Astrocyte of the spinal cord (primary cell): ENCODE measurements around the gene PPARG.

Source experiments
- DNase-seq: peaks from one replicate; pipeline ENCODE4 v3.0.0; 2011; ENCODE audit warnings: low read depth, low spot score
- H3K4me3 ChIP-seq: 2 replicates; pipeline ENCODE4 v1.5.1; 2011; ENCODE audit warnings: low read depth, mild to moderate bottlenecking, low read length, moderate library complexity
- CTCF ChIP-seq: IDR thresholded peaks from 2 replicates; pipeline ENCODE4 v1.5.1; 2012; ENCODE audit warnings: low read depth, mild to moderate bottlenecking, low read length, inconsistent platforms
- in situ Hi-C: cut with HindIII; loops from 2 replicates; pipeline ENCODE4 v1.10.0; 2017; ENCODE audit warnings: low sequenced_read_pairs

Gene PPARG

GRCh38 chr3:12433823-12434222, 145.0 kb downstream of the PPARG start:
- TF ChIP-seq CTCF, result no peak
- in situ Hi-C loops, result no loop called here
- H3K4me3 ChIP-seq, result no peak overlapping the region
- no peak for DNase-seq

DNA sequence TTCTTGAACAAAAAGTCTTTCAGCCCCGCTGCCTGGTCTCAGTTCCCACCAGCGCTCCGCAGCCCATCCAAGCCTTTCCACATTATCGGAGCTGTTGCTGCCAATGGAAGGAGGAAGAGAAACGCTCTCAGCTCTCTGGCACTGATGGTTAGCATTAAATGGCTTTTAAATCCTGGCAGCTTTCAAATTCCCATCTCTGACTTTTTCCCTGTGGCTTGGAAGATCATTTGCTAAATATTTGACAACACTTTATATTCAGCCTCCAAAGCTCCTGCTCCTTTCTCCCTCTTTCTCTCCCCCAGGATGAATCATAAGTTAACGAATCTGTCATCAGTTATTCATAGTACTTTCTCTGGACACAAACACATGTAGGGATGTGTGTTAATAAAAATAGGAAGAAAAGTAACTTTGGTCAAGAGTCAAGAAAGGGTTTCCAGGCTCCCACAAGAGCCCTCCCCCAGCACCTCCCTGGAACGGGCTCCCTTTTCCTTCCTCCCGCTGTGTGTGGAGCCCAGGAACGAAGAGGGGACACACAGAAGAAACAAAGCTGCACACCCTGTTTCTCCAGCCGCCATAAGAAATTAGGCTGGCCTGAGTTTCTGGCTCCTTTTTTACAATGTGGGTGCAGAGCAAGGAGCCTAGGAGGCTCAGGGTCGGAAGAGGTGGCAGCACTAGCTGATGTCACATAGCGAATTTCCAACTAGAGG, 147.8 kb downstream of the PPARG start:
- in situ Hi-C loops, result no loop called here
- H3K4me3 ChIP-seq, result no peak overlapping the region
- DNase-seq, result peak; percentile 66
- no peak for TF ChIP-seq CTCF

DNA sequence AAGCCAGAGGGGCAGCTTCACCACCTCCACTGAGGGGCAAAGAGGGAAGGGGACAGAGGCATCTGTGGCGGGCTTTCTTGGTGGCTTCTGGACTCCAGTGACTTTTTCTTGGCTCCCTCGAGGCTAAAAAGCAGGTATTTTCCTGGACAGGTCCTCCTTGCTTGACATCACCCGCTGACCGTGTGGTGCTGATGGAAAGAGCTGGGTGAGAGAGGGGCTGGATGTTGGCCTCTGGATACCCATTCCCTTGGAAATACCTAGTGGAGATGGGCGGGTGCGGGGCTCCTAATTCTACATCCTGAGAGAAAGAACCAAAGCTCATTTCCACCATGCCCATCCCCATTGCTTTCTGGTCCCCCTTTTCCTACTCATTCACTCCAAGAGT, 148.3 kb downstream of the PPARG start:
- DNase-seq, result no peak
- TF ChIP-seq CTCF, result no peak
- in situ Hi-C loops, result no loop called here
- no peak overlapping the region for H3K4me3 ChIP-seq

DNA sequence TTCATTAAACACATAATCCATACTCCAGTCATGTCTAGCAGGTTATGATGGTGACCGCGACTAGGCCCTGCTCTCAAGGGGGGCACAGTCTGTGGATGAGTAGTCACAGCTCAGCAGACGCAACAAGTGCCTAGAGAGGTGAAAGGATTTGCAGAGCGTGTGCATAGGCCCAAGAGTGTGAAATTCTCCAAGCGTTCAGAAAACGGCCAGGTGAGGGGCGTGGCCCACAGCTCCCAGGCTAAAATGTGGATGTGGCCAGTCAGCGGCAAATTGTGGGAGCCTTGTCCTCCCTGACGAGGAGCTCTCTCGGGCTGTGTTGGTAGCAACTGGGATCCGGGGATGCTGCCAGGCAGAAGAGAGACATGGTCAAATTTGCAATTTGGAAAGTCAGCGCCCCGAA, 149.0 kb downstream of the PPARG start:
- in situ Hi-C loops, result no loop called here
- DNase-seq, result no peak
- H3K4me3 ChIP-seq, result no peak overlapping the region
- TF ChIP-seq CTCF, result no peak

DNA sequence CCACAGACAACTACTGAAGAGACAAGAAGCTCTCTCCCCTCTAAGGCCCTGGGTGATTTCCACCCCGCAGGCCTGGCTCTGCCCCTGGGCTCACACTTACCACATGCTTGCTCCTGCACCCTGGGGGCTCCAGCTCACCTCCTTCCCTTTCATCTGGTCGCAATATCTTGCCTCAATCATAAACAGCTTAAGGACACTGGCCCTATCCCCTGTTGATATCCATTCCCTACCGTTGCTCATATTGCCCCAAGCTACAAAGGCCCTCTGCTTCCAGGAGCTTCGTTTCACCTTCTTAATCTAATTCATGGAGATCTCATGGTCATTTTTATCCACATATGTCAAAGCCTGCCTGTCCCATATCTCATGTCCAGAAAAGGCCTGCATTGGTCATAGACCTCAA, 149.4 kb downstream of the PPARG start:
- no peak for TF ChIP-seq CTCF
- H3K4me3 ChIP-seq, result no peak overlapping the region
- in situ Hi-C loops, result no loop called here
- no peak for DNase-seq

DNA sequence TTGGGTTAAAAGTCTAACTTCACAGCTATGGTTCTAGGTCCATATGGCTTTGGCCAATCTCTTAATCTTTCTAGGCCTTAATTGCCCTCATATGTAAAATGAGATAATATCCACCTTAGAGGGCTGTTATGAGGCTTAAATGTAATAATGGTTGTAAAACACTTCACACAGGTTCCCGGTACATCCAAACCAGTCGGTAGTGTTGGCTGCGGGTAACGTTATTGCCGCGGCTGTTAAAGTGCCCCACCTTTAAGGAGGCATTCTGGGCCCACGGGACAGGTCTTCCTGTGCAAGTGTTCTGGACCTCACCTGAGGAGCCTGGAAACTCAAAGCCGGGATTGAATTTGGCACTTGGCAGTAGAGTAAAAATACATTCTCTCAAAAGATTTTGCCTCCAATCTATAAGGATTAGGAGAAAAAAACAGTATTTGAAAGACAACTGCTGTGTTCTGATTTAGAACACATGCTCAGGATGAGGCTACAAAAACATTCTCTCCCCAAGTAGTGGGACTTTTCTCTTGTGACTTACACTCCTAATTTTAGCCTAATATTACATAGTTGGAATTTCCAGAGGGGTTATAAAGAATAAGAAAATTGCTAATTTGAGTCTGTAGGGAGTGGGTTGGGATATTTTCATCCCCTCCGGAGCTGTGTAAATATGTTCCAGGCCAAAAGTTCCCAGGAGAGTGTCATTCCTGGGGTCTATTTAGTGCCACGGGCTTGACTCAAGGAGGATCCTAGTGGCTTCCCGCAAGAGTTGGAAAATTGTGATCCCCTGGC, 150.5 kb downstream of the PPARG start:
- no peak for DNase-seq
- no peak overlapping the region for H3K4me3 ChIP-seq
- in situ Hi-C loops, result no loop called here
- no peak for TF ChIP-seq CTCF
